ENCODE measurements around the gene HAGH.
A peak's percentile ranks its signal among the peaks of the same experiment; 100 is the strongest.

GRCh38 chr16:1777375-1778199 is 49.0 kb downstream of the HAGH start:
- TF ChIP-seq POLR2AphosphoS5 (IDR thresholded peaks at IDR 0.05) (peak; percentile 10), CTCF (IDR thresholded peaks at IDR 0.05; ENCODE audit: poor library complexity, severe bottlenecking) (no peak), TAF1 (IDR thresholded peaks at IDR 0.05; ENCODE audit: low read depth) (no peak), REST (IDR thresholded peaks at IDR 0.05; ENCODE audit: borderline replicate concordance) (no peak), SMC3 (conservative IDR thresholded peaks at IDR 0.05; ENCODE audit: poor library complexity) (no peak), EZH2 (IDR thresholded peaks at IDR 0.05; ENCODE audit: borderline replicate concordance, insufficient read depth, low read length, poor library complexity, severe bottlenecking) (no peak), EP300 (conservative IDR thresholded peaks at IDR 0.05; ENCODE audit: poor library complexity, severe bottlenecking) (no peak), RAD21 (conservative IDR thresholded peaks at IDR 0.05) (no peak), MXI1 (conservative IDR thresholded peaks at IDR 0.05; ENCODE audit: poor library complexity, severe bottlenecking) (no peak)

Data from neural cell (in vitro differentiated cells).